ENCODE measurements around the gene FXYD6.

DNA sequence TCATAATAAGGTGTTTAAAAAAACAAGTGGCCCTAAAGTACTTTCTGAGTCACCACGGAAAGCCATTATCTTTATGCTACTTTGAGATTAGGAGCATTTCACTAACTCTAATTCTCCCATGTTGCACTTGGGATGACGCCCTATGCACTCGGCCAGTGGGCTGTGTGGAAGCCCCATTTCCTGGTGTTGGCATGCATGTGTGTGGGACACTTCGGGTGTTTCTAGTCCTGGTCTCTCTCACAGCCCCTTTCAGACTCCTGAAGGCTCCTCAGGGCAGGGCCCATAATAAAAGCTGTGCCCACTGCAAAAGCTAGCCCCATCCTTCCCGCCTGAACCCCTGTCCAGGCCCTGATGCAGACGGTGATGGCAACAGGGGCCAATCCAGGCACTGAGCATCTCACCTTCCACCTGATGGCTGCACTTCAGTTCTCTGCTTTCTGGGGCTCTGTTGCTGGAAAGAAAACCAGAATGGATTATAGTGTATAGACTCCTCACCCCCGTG lies 37.0 kb downstream of the FXYD6 start:
- TF ChIP-seq GATA1 (IDR thresholded peaks at IDR 0.05; ENCODE audit: low read depth, low read length) (no peak), POLR2A (IDR thresholded peaks at IDR 0.05; ENCODE audit: low read length) (no peak)

All from erythroblast (primary cell).